Lung microvascular endothelial cell (primary cell): ENCODE data around the gene MFRP. TPM values are rescaled to one million over a fixed set of nuclear protein-coding genes. Genes with fewer than 3 reads are reported as not detected.

Source experiments
- DNase-seq, 2 donors: peaks; one replicate each; pipeline versions ENCODE4 v3.0.0 to v3.0.0-alpha.2; 2010; ENCODE audit warnings: low read depth in 2 of 2
- total RNA-seq: library from RNA; depleted of rRNA; stranded (reverse); fragments of >200 nt; gene quantifications from 2 replicates; pipeline ENCODE4 v1.2.1, GENCODE V29; 2014

The MFRP gene
- total RNA-seq, 1 donor from 2014 or later, result under 0.01 TPM

GRCh38 chr11:119298726-119299125 lies 47.8 kb downstream of the MFRP start:
- no peak for DNase-seq

- DNase-seq, result no peak
Observed at GRCh38 chr11:119297938-119298337, 48.6 kb downstream of the MFRP start.

GRCh38 chr11:119295178-119295577 lies 51.3 kb downstream of the MFRP start:
- DNase-seq, result no peak

- DNase-seq, result no peak
Observed at GRCh38 chr11:119293461-119293860, 53.0 kb downstream of the MFRP start.

GRCh38 chr11:119290894-119291497 lies 55.5 kb downstream of the MFRP start:
- DNase-seq, result no peak

Other genes with a start within 250 kb of the MFRP start
- gene DPAGT1, start 244.9 kb downstream of the MFRP start, total RNA-seq, result 10.7 and 16.3 TPM in 2 replicates
- gene C2CD2L, start 239.4 kb downstream of the MFRP start, total RNA-seq, result 1.7 and 2.8 TPM in 2 replicates
- 9.4 and 11.7 TPM in 2 replicates for gene HINFP, start 225.1 kb downstream of the MFRP start, total RNA-seq
- gene ABCG4, start 197.7 kb downstream of the MFRP start, total RNA-seq, result 0.22 TPM in 1 of 2 replicates, not detected in the other
- gene NLRX1, start 178.0 kb downstream of the MFRP start, total RNA-seq, result 9.8 and 11.1 TPM in 2 replicates
- not detected in 2 replicates for gene NHERF4, start 161.2 kb downstream of the MFRP start, total RNA-seq
- gene CBL, start 140.4 kb downstream of the MFRP start, total RNA-seq, result 6.2 and 7.8 TPM in 2 replicates
- gene MCAM, start 29.6 kb downstream of the MFRP start, total RNA-seq, result 48.4 and 268 TPM in 2 replicates
- 2.6 and 2.8 TPM in 2 replicates for gene RNF26, start 12.2 kb downstream of the MFRP start, total RNA-seq
- gene C1QTNF5, start 5.8 kb downstream of the MFRP start, total RNA-seq, result 65.6 and 93.1 TPM in 2 replicates
- gene USP2, start 35.0 kb upstream of the MFRP start, total RNA-seq, result 0.20 and 0.22 TPM in 2 replicates
- 0.20 and 0.22 TPM in 2 replicates for gene THY1, start 76.5 kb upstream of the MFRP start, total RNA-seq